Urinary bladder (tissue), 4 donors: ENCODE data around the gene CNTNAP2. TPM values are rescaled to one million over a fixed set of nuclear protein-coding genes. Genes with fewer than 3 reads are reported as not detected.
"Not testable (repeated sequence)": the region's sequence is repeated elsewhere in the genome, so short reads cannot be mapped to it uniquely, and the experiment has no call there.

ENCODE experiments used
- DNase-seq: peaks from one replicate; pipeline ENCODE4 v3.0.0-alpha.2; 2015; ENCODE audit errors: extremely low spot score
- H3K27ac ChIP-seq: one replicate; pipeline ENCODE4 v1.5.1; 2013; ENCODE audit warnings: low read depth, mild to moderate bottlenecking, moderate library complexity
- H3K36me3 ChIP-seq: one replicate; pipeline ENCODE4 v1.6.1; 2013; ENCODE audit warnings: mild to moderate bottlenecking, moderate library complexity; ENCODE audit not compliant: insufficient read depth
- H3K4me1 ChIP-seq: one replicate; pipeline ENCODE4 v1.6.1; 2013; ENCODE audit warnings: mild to moderate bottlenecking, moderate library complexity; ENCODE audit not compliant: insufficient read depth
- H3K4me3 ChIP-seq: one replicate; pipeline ENCODE4 v1.5.1; 2013; ENCODE audit warnings: low read depth, low read length
- WGBS: extraction: QIAGEN DNeasy Blood & Tissue Kit; methylation state at CpG from one replicate; pipeline ENCODE4 v1.1.7; 2013; 5-methylcytosine and 5-hydroxymethylcytosine counted together
- polyA plus RNA-seq: library from polyadenylated mRNA; stranded (reverse); fragments of 200-250 nt; gene quantifications from one replicate; pipeline ENCODE4 v1.2.3, GENCODE V29; 2013
- total RNA-seq: library from RNA; depleted of rRNA; stranded (reverse); fragments of >200 nt; gene quantifications from one replicate; pipeline ENCODE4 v1.2.3, GENCODE V29; 2014
- donor health status: healthy with polysubstance abuse.
- donor health status: healthy.

The CNTNAP2 gene
- total and polyA plus RNA-seq, 2 donors = 0.28 to 23.3 TPM

DNA sequence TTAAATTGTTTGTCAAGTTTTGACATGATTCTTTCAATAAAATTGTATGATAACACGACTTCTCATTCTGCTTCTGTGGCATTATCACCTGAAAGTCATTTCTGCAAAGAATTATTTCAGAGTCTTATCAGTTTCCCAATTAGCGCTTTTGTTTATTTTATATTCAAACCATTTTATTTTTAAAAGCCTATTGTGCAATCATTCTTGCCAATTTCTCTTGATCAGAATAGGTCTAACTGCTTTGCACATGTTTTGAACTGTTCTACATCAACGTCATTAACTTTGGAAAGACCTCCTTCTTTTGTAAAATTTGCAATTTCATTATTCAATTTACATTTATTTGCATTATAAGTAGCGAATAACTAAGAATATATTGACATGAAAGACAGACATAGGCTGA lies 758.1 kb downstream of the CNTNAP2 start:
- no peak for DNase-seq
- no peak overlapping the region for H3K4me3 ChIP-seq
- WGBS = 87% methylated on average over 4 of the region's 4 CpGs

DNA sequence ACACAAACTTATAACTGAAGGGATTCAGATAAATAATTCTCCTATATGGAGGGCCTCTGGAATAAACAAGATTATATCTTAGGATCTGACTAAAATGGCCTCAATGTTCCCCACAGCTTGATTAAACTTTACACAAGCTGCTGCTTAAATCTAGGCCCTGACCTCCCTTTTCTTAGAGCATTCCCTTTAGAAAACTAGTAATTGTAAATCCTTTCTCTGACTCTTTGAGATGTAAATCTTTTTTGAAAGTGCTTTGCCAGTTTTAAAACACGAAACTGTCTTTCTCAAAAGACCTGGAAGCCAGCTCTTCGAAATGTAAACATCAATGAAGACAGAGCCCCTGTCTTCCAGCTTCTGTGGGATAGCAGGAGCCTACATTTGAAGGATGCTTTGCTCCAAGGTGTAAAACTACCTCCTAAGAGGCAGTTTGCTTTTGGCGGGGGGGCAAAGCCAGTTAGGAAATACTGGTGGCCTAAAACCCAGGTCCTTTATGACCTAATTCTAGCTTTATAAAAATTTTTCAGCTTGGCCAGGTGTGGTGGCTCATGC lies 758.7 kb downstream of the CNTNAP2 start:
- Histone ChIP-seq H3K4me1 (no peaks in the 10 kb centered on the region), H3K27ac (no peak overlapping the region), H3K36me3 (no peaks in the 10 kb centered on the region), H3K4me3 (no peak overlapping the region)
- 57% methylated on average over 3 of the region's 3 CpGs for WGBS
- DNase-seq = no peak

More for the DNA sequence above, 758.1 kb downstream of the CNTNAP2 start:
- Histone ChIP-seq H3K4me1 (no peaks in the 10 kb centered on the region), H3K36me3 (no peaks in the 10 kb centered on the region), H3K27ac (no peak overlapping the region)

DNA sequence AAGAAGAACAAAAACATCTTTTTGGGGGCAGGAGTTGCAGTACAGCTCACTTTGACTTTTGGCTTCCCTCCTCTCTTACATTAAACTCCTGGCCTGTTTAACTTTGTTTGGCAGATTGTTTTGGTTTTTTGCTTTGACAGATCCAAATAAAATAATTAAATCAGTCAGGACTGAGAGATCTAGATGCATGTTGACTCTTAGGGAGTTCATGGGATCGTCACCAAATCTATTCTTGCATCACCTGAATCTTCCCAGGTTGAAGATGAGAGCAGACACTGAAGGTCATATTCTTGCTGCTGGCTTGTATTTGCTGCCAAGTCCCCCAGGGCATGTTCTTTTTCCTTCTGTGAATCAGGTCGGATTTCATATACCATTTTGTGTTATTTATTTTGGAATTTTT lies 759.4 kb downstream of the CNTNAP2 start:
- 45% methylated on average over 2 of the region's 2 CpGs for WGBS
- H3K27ac ChIP-seq = no peak overlapping the region
- H3K4me1 ChIP-seq = no peaks in the 10 kb centered on the region
- no peaks in the 10 kb centered on the region for H3K36me3 ChIP-seq
- no peak overlapping the region for H3K4me3 ChIP-seq
- peak; percentile 15 for DNase-seq

DNA sequence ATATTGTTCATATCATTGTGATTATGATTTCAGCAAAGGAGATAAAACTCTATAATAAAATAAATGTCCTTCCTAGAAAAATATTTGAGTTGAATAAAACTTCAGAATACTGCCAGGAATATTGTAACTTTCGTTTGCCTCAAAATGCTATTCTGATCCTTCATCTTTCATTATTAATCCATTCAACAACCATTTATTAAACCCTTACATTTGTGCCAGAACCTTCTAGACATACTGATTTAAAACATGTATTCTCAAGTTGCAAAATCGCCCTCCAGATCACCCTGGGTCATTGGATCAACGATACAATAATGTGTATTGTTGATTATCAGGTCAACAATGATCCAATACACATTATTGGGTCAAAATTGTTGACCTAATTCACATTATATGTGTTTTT lies 759.8 kb downstream of the CNTNAP2 start:
- no peak for DNase-seq
- 42% methylated on average over 3 of the region's 3 CpGs for WGBS
- Histone ChIP-seq H3K36me3 (no peaks in the 10 kb centered on the region), H3K27ac (no peak overlapping the region), H3K4me3 (no peak overlapping the region), H3K4me1 (no peaks in the 10 kb centered on the region)

DNA sequence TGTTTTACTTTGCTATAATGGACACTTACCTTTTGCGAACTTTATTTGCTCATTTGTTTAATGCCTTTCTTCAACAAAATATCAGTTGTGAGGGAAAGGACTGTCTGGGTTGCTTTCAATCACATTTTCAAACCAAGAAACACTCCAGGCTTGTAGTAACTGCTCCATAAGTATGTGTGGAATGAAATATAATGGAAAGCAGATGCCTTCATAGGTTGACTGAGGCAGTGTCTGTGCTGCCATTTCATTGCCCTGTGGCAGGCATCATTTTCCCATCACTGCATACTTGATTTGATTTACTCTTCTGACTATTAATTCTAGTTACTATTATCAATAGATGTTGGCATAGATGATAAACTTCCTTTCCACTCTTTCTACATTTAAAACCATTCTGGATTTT lies 762.3 kb downstream of the CNTNAP2 start:
- DNase-seq = no peak
- 92% methylated on average over 1 of the region's 1 CpG for WGBS
- H3K36me3 ChIP-seq = no peaks in the 10 kb centered on the region
- no peak overlapping the region for H3K4me3 ChIP-seq
- no peak overlapping the region for H3K27ac ChIP-seq
- H3K4me1 ChIP-seq = no peaks in the 10 kb centered on the region

DNA sequence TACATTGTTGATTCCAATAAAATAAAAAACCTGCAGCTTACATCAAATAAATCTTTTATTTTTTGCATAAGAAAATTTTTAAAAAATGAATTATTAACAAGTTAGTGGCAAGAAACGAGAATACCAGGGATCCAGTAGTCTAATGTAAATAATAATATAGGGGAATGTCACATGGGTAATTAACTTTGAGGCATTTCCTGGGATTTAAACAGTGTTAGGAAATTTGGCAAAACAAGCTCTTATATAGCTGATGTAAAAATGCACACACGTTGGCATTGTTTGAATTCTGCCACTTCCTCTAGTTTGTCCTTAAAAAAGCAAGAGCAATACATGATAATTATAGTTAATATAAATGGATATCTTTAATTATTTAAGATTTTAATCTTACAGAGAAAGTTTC lies 768.6 kb downstream of the CNTNAP2 start:
- Histone ChIP-seq H3K4me1 (no peaks in the 10 kb centered on the region), H3K36me3 (no peaks in the 10 kb centered on the region), H3K4me3 (no peak overlapping the region), H3K27ac (no peak overlapping the region)
- WGBS = 53% methylated on average over 2 of the region's 2 CpGs
- no peak for DNase-seq

DNA sequence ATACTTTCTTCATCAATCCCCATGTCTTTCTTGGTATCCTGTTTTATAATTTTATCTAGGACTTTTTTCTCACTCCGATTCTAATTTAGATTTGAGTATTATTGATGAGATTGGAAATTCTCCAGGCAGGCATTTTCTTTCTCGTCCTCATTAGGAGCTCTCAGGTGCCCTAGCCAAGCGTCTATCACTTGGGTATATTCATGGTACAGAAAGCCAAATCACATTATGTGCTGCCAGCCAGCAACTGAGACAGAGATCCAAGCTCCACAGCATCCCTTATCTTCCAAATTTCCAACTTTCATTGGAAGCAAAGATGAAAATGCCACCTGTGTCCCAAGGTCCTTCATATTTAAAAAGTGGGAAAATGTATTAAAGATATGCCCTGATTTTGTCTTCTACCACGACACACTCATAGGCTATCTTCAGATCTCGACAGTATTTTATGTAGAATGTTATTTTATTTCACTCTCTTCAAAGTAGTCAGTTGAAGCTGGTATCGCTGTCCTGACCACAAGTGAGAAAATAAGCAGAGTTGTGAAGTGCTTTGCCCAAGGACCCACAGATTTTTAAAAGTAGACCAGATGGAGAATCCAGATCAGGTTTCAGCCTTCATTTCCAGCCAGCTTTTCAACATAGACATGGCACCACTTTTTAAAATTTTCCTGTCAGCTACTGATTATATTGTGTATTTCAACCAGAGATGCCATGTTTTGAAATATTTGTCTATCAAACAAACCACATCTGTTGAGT lies 773.4 kb downstream of the CNTNAP2 start:
- 84% methylated on average over 6 of the region's 6 CpGs for WGBS
- no peaks in the 10 kb centered on the region for H3K36me3 ChIP-seq
- DNase-seq = no peak
- H3K4me1 ChIP-seq = no peaks in the 10 kb centered on the region
- H3K4me3 ChIP-seq = no peak overlapping the region
- H3K27ac ChIP-seq = no peak overlapping the region

DNA sequence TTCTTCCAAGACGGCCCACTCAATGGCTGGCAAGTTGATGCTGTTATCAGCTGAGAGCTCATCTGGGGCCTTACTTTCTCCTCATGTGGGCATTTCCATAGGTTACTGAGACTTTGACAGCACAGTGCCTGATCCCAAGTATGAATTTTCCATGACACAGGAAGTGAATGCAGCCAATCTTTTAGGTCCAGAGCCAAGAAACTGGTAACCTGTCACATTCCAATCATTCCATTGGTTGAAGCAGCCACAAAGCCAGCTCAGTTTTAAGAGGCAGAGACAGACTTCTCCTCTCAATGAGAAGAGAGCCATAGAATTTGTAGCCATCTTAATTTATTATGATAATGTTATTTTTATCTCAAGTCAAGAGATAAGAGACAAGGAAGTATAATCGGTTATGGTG lies 775.5 kb downstream of the CNTNAP2 start:
- 42% methylated on average over 2 of the region's 2 CpGs for WGBS

DNA sequence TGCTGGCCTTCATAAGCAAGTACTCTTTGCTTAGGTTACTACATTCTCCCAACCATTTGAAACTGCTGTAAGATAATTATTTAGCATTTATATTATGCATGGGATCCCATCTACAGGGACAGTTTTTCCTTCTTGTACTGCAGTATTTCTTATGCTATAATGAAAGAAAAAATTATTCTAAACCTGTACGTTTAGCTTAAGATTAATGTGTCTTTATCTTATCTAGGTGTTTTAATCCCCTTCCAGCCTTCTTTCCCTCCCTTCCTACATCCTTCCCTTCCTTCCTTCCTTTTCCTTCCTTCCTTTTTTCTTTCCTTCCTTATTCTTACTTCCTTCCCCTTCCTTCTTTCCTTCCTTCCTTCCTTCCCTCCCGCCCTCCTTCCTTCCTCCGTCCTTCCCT lies 778.3 kb downstream of the CNTNAP2 start:
- no peak overlapping the region for H3K27ac ChIP-seq
- no peak for DNase-seq
- WGBS = 78% methylated on average over 3 of the region's 3 CpGs
- H3K4me3 ChIP-seq = no peak overlapping the region
- H3K36me3 ChIP-seq = no peaks in the 10 kb centered on the region
- no peaks in the 10 kb centered on the region for H3K4me1 ChIP-seq

More for the DNA sequence above, 775.5 kb downstream of the CNTNAP2 start:
- H3K36me3 ChIP-seq = no peaks in the 10 kb centered on the region
- no peaks in the 10 kb centered on the region for H3K4me1 ChIP-seq
- H3K27ac ChIP-seq = no peak overlapping the region
- H3K4me3 ChIP-seq = no peak overlapping the region
- no peak for DNase-seq

DNA sequence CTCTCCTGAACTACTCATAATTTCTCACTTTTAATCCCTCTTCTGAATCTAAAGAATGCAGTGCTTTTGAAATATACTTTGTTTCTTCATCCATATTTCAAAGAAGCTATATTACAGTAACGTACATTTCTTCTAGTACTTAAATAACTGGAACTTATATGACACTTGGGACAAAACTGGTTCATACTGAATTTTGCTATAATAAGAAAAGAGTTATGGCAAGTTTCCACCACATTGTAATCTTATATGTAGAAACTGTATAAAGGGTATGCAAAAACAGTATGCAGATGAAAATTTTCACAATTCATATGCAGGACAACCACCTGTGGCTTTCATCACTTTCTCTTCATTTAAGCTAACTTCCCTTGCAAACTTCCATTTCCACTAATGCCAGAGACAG lies 785.7 kb downstream of the CNTNAP2 start:
- WGBS = 82% methylated on average over 1 of the region's 1 CpG
- H3K27ac ChIP-seq = no peak overlapping the region
- H3K4me3 ChIP-seq = no peak overlapping the region
- no peaks in the 10 kb centered on the region for H3K36me3 ChIP-seq
- DNase-seq = no peak
- H3K4me1 ChIP-seq = no peaks in the 10 kb centered on the region

DNA sequence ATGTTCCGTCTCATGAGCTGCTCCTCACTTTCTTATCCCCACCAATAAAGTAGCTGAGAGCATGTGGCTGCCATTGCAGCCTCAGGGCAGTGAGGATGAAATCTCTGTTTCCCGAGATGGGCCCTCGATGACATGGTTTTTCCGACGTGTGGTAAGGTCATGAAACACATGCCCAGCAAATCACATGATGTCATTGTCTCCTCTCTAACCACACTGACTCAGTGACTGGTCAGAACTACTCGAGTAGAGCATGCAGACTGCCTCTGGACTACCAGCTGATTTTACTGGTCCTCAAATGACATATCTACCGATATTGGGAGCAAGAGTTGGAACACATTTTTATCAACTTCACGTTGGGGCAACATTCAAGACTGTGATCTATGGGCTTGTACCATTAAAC lies 786.1 kb downstream of the CNTNAP2 start:
- WGBS = 85% methylated on average over 8 of the region's 8 CpGs
- H3K27ac ChIP-seq = no peak overlapping the region
- no peaks in the 10 kb centered on the region for H3K36me3 ChIP-seq
- DNase-seq = no peak
- no peak overlapping the region for H3K4me3 ChIP-seq
- H3K4me1 ChIP-seq = no peaks in the 10 kb centered on the region

DNA sequence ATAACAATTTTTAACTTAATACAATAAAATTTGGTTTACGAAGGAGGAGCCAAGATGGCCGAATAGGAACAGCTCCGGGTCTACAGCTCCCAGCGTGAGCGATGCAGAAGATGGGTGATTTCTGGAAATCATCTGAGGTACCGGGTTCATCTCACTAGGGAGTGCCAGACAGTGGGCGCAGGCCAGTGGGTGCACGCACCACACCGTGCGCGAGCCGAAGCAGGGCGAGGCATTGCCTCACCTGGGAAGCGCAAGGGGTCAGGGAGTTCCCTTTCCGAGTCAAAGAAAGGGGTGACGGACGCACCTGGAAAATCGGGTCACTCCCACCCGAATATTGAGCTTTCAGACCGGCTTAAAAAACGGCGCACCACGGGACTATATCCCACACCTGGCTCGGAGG lies 789.1 kb downstream of the CNTNAP2 start:
- not testable (repeated sequence) for H3K4me1 ChIP-seq, H3K36me3 ChIP-seq, H3K4me3 ChIP-seq, DNase-seq, H3K27ac ChIP-seq
- WGBS = 96% methylated on average over 24 of the region's 24 CpGs

DNA sequence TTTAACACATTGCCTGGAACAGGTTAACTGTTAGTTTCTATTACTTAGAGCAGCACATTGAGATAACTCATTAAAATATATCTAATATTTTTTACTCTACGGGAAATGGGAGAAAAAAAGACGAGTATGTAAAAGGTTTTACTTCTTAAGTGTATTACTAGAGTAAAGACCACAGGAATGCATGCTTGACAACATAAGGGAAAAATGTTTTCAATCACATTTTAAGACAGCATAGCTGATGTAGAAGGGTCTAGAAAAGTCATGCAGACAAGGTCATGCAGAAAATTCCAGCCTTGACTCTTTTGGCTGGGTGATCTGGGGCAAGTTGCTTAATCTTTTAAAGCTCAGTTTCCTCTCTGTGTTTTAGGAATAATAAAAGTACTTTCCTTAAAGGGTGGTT lies 806.2 kb downstream of the CNTNAP2 start:
- Histone ChIP-seq H3K4me1 (no peaks in the 10 kb centered on the region), H3K4me3 (no peak overlapping the region), H3K36me3 (no peaks in the 10 kb centered on the region), H3K27ac (no peak overlapping the region)
- 67% methylated on average over 2 of the region's 2 CpGs for WGBS
- DNase-seq = no peak

DNA sequence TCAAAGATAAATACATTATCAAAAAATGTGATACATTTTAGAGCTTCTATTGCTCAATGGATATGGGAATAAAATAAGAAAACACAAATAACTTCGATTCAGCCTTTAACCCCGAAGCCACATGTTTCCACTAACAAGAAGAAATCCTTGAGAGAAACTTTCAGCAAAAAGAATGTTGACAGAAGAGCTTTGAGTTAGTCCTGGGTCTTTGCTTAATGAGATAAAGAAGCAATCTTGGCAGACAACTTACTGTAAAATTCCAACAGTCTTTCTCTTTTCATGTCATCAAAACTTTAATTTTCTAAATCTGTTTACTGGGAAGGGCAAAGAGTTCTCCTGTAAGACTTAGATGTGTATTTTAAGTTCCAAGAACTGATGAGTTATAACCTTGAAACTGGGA lies 810.2 kb downstream of the CNTNAP2 start:
- DNase-seq = no peak

More for the DNA sequence above, 810.2 kb downstream of the CNTNAP2 start:
- Histone ChIP-seq H3K4me3 (no peak overlapping the region), H3K4me1 (no peaks in the 10 kb centered on the region), H3K27ac (no peak overlapping the region), H3K36me3 (no peaks in the 10 kb centered on the region)
- WGBS = 21% methylated on average over 2 of the region's 2 CpGs
